ENCODE results near the gene HAPLN3. TPM values are rescaled to one million over a fixed set of nuclear protein-coding genes. Genes with fewer than 3 reads are reported as not detected.
A peak's percentile ranks its signal among the peaks of the same experiment; 100 is the strongest.
"Not testable (repeated sequence)": the region's sequence is repeated elsewhere in the genome, so short reads cannot be mapped to it uniquely, and the experiment has no call there.

The HAPLN3 gene
- 100 to 1,000 TPM; 138 to 203 TPM for total RNA-seq

DNA sequence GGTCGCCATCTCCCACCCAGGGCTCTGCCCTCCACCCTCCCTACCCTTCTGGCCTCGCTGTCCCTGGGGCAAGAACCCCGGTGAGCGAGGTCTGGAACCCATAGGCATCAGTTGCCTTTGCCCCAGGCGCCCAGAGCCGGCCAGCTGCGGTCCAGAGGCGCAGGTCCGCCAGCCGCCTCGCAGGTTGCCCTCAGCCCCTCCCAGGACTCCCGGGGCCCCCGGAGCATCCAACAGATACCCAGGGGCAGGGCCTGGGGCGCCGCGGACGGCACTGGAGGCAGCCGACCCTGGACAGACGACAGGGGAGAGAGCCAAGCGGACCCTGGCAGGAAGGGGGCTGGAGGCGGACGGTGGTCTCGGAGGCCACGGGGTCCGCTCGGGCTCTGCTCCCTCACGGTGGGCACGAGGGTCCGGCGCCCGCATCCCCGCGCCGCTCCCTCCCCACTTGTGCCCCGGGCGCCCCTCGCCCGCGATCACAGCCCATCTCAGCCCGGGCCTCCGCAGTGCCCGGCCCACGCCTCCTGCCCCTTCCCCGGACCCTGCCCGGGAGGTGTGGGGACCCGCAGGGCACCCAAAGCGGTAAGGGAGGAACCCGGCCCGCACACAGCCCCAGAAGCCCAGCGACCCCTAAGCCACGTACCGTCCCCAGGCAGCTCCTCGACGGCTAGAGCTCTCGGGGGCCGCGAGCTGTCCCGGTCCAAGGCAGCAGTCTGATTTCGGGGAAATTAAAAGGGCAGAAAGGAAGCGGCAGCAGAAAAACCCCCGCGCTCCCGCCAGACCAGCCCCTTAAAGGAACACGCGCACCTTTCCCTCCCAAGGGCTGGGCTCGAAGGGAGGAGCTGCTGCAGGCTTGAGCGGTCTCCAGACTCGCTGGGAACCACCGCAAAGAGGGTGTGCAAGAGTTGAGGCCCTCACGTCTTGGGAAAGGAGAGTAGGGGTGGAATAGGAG, at the start of gene HAPLN3:
Gene HAPLN3 (minus strand): TSS at position 726 of the 949 bp plus-strand sequence. CDS start 8,246 bp downstream, outside the sequence.
- Mint-ChIP-seq H3K9me3 (no peaks in the 10 kb centered on the region), H3K27me3 (peaks cover 0 to 2% of the 10 kb centered on the region in 2 donors), H3K4me3 (peak within 1 kb of the TSS; percentile 85), H3K36me3 (no peaks in the 10 kb centered on the region), H3K27ac (peak within 1 kb of the TSS; percentile 49 to 90), H3K4me1 (ENCODE audit: low read depth in 2 of 2) (peaks cover 12 to 40% of the 10 kb centered on the region in 2 donors)
- ATAC-seq (peak; percentile 80 to 85), DNase-seq (ENCODE audit: low spot score) (peak; percentile 89)

DNA sequence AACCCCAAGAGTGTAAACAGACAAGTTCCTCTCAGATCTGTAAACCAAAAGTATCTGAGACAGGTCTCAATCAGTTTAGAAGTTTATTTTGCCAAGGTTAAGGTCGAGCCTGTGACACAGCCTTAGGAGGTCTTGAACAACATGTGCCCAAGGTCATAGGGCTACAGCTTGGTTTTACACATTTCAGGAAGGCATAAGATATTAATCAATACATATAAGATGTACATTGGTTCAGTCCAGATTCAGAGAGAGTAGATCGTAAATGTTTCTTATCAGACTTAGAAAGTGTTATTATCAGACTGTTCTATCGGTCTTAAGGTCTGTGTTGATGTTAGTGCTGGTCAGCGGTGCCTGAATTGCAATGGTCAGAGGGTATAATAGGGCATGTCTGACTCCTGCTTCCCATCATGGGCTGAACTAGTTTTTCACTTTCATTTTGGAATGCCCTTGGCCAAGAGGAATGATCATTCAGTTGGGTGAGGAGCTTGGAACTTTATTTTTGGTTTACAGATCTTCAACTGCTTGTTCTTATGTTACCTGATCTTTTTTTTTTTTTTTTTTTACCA, 44.8 kb upstream of the HAPLN3 start:
- Mint-ChIP-seq H3K27ac (no peak overlapping the region), H3K4me3 (no peak overlapping the region), H3K27me3 (peaks cover 5 to 11% of the 10 kb centered on the region in 2 donors), H3K9me3 (no peaks in the 10 kb centered on the region), H3K4me1 (ENCODE audit: low read depth in 2 of 2) (no peaks in the 10 kb centered on the region), H3K36me3 (no peaks in the 10 kb centered on the region)
- no peak for DNase-seq (ENCODE audit: low spot score)
- no peak for ATAC-seq

- no peaks in the 10 kb centered on the region for H3K36me3 Mint-ChIP-seq
- ATAC-seq (no peak), DNase-seq (ENCODE audit: low spot score) (no peak)
- no peak overlapping the region for H3K4me3 Mint-ChIP-seq
- H3K9me3 Mint-ChIP-seq: no peaks in the 10 kb centered on the region
- H3K27ac Mint-ChIP-seq: no peak overlapping the region
- H3K27me3 Mint-ChIP-seq: peaks cover 8 to 13% of the 10 kb centered on the region in 2 donors
- no peaks in the 10 kb centered on the region for H3K4me1 Mint-ChIP-seq (ENCODE audit: low read depth in 2 of 2)
Observed at GRCh38 chr15:88939486-88939806, 44.1 kb upstream of the HAPLN3 start.

DNA sequence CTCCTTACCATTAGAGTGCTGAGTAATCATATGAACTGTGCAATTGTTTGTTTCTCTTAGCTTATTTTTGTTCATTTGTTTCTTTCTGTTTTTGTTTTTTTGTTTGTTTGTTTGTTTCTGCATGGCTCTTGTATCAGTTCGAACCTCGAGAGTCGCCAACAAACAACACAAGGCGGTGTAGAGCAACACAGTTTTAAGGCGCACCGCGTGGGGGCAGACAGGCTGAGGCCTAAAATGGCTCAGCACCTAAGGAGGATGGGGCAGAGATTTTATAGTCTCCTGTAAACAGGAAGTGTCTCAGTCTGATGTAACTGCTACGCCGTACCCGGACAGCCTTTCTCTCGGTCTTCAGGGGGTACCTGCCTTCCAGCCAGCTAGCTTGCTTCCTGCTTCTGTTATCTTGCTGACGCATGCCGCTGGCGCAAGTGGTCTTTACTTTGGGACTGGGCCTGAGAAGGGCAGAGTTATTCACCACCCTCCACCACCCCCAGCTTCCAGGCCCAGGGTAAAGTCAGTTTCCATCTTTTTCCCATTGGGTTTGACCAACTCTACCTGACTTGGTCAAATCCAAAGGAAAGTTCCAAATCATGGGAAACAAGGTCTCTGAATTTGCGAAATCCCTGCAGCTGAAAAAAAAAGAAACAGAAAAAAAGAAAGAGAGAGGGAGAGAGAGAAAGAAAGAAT, 43.6 kb upstream of the HAPLN3 start:
- no peak for DNase-seq (ENCODE audit: low spot score)

DNA sequence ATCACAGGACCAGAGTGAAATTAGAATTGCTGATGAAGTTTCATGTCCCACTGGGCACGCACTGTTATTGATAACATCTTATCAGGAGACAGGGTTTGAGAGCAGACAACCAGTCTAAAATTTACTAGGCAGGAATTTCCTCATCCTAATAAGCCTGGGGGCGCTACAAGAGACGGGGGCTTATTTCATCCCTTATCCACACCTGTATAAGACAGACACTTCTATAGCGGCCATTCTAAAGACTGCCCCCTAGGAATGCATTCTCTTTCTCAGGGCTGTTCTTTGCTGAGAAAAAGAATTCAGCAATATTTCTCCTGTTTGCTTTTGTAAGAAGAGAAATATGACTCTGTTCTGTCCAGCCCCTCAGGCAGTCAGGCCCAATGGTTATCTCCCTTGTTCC, 39.1 kb upstream of the HAPLN3 start:
- H3K4me3 Mint-ChIP-seq; H3K4me1 Mint-ChIP-seq (ENCODE audit: low read depth in 2 of 2); H3K27ac Mint-ChIP-seq; H3K9me3 Mint-ChIP-seq; H3K36me3 Mint-ChIP-seq; DNase-seq (ENCODE audit: low spot score); ATAC-seq: not testable (repeated sequence)
- H3K27me3 Mint-ChIP-seq: peaks cover 30 to 45% of the 10 kb centered on the region in 2 donors

More for the DNA sequence above, 43.6 kb upstream of the HAPLN3 start:
- ATAC-seq: no peak
- no peak overlapping the region for H3K4me3 Mint-ChIP-seq
- peaks cover 10 to 18% of the 10 kb centered on the region in 2 donors for H3K27me3 Mint-ChIP-seq
- no peak overlapping the region for H3K27ac Mint-ChIP-seq
- no peaks in the 10 kb centered on the region for H3K4me1 Mint-ChIP-seq (ENCODE audit: low read depth in 2 of 2)
- no peaks in the 10 kb centered on the region for H3K36me3 Mint-ChIP-seq
- H3K9me3 Mint-ChIP-seq: no peaks in the 10 kb centered on the region

DNA sequence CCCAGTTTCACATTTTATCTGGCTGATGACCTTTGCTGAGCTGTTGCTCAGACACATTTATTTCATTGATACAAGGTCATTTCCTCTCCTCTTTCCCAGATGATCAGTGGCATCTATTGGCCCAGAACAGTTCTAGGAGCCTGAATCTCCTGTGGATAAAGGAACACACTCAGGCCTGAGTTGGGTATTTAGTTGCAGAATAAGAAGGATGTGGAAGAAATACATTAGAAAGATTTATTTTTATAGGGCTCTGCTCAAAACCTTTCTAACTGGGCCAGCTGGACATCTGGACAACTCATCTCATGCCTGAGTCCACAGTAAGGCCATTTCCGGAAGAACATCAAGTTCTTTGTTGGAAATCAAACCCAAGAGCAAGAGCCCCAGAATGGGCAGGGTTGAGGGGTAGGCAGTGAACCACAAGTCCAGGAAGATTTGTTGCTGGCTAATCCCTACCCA, 37.6 kb upstream of the HAPLN3 start:
- ATAC-seq: no peak
- DNase-seq (ENCODE audit: low spot score): no peak
- no peak overlapping the region for H3K4me3 Mint-ChIP-seq
- no peaks in the 10 kb centered on the region for H3K36me3 Mint-ChIP-seq
- no peaks in the 10 kb centered on the region for H3K9me3 Mint-ChIP-seq
- H3K27ac Mint-ChIP-seq: no peak overlapping the region
- H3K4me1 Mint-ChIP-seq (ENCODE audit: low read depth in 2 of 2): no peaks in the 10 kb centered on the region
- H3K27me3 Mint-ChIP-seq: peaks cover 30 to 52% of the 10 kb centered on the region in 2 donors

DNA sequence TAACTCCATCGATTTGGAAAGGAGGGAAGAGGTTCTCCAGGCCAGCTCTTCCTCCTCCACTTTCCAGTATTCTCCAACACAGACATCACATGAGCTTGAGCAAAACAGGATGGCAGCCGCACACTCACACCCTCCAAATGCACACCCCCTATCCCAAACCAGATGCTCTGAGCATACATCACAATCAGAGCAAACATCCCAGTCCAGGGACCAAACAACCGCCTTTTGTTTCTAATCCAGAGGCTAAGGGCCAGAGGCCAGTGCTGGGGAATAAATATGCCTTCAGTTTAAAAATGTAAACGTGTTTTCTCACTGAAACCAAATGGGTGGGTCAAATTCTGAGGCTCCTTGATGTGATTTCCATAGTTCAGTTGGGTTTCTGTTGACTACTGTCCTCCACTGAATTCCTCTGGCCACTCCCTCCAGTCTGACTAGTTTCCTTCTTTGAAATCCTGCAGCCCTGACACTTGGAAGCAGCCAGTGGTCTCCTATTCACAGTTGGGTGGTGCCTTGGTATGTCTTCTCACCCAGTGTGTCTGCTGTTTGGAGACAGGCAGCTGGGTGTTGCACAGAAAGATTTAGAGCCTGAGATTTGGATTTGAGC, 37.0 kb upstream of the HAPLN3 start:
- Mint-ChIP-seq H3K4me3 (no peak overlapping the region), H3K27me3 (peaks cover 30 to 52% of the 10 kb centered on the region in 2 donors), H3K9me3 (no peaks in the 10 kb centered on the region), H3K36me3 (no peaks in the 10 kb centered on the region), H3K4me1 (ENCODE audit: low read depth in 2 of 2) (no peaks in the 10 kb centered on the region), H3K27ac (no peak overlapping the region)
- ATAC-seq (no peak), DNase-seq (ENCODE audit: low spot score) (no peak)

DNA sequence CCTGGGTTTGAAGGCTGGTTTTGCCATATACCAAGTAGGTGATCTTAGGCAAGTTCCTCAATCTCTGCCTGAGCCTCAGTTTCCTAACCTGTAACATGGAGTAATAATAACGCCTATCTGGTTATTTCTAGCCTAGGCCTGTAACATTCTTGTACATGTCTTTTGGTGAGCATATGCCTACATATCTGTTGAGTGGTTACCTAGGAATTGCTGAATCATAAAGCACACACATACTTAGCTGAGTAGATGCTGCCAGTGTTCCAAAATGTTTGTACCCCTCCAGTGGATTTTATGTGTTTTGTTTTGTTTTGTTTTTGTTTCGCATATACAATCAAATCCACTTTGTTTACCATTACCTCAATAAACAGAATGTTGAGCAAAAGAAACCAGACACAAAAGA, 35.2 kb upstream of the HAPLN3 start:
- H3K27ac Mint-ChIP-seq: no peak overlapping the region
- no peak for ATAC-seq

DNA sequence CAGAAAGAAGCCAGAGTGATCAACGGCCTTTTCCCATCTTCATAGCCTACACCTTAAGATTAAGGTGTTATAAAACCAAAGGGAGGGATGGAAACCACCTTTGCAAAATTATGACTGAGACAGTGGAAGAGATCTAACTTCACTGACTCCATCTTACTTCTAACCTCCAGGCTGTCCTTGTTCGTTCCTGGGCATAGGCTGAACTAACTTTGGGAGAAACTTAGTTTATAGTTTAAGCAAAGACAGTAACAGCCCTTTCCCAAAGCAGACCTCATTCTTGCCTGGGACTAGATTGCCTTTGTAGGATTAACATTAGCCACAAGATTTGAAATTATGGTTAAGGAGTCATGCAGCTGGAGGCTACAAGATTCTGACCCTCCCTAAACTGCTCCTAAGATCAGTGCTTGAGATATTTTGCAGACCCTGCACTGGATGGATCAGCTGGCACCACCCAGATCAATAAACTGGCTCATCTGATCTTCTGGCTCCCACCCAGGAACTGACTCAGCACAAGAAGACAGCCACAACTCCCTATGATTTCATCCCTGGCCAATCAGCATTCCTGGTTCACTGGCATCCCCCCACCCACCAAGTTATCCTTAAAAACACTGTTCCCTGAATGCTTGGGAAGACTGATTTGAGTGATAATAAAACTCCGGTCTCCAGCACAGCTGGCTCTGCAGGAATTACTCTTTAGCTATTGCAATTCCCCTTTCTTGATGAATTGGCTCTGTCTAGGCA, 34.2 kb upstream of the HAPLN3 start:
- not testable (repeated sequence) for DNase-seq (ENCODE audit: low spot score); ATAC-seq; H3K4me1 Mint-ChIP-seq (ENCODE audit: low read depth in 2 of 2); H3K4me3 Mint-ChIP-seq; H3K27ac Mint-ChIP-seq; H3K9me3 Mint-ChIP-seq; H3K36me3 Mint-ChIP-seq
- peaks cover 27 to 40% of the 10 kb centered on the region in 2 donors for H3K27me3 Mint-ChIP-seq

More for the DNA sequence above, 35.2 kb upstream of the HAPLN3 start:
- no peak for DNase-seq (ENCODE audit: low spot score)
- H3K27me3 Mint-ChIP-seq: peaks cover 28 to 45% of the 10 kb centered on the region in 2 donors
- no peaks in the 10 kb centered on the region for H3K36me3 Mint-ChIP-seq
- no peaks in the 10 kb centered on the region for H3K9me3 Mint-ChIP-seq
- H3K4me3 Mint-ChIP-seq: no peak overlapping the region
- H3K4me1 Mint-ChIP-seq (ENCODE audit: low read depth in 2 of 2): no peaks in the 10 kb centered on the region

GRCh38 chr15:88928192-88928591, 32.8 kb upstream of the HAPLN3 start:
- not testable (repeated sequence) for H3K27ac Mint-ChIP-seq; ATAC-seq; H3K9me3 Mint-ChIP-seq; DNase-seq (ENCODE audit: low spot score); H3K4me3 Mint-ChIP-seq; H3K4me1 Mint-ChIP-seq (ENCODE audit: low read depth in 2 of 2); H3K36me3 Mint-ChIP-seq
- peaks cover 27 to 32% of the 10 kb centered on the region in 2 donors for H3K27me3 Mint-ChIP-seq

DNA sequence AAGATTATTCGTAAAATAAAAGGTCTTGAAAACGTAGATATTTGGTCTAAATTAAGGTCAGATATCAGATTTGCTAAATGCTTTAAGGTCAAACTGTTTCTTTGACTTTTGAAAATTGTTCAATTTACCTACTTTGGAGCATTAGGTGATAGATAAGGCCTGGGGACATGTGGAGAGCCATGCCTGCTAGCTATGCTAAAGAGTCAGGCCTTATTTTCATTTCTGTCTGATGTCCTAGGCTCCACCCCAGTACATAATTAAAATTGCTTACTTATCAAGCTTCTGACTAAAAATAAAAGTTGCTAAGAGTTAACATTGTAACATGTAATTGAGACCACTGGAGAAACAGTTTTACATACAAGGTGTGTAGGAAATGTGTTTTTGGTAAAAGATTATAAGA, 30.3 kb upstream of the HAPLN3 start:
- H3K27ac Mint-ChIP-seq; DNase-seq (ENCODE audit: low spot score); ATAC-seq; H3K4me1 Mint-ChIP-seq (ENCODE audit: low read depth in 2 of 2); H3K4me3 Mint-ChIP-seq; H3K9me3 Mint-ChIP-seq; H3K36me3 Mint-ChIP-seq: not testable (repeated sequence)
- peaks cover 20 to 22% of the 10 kb centered on the region in 2 donors for H3K27me3 Mint-ChIP-seq

DNA sequence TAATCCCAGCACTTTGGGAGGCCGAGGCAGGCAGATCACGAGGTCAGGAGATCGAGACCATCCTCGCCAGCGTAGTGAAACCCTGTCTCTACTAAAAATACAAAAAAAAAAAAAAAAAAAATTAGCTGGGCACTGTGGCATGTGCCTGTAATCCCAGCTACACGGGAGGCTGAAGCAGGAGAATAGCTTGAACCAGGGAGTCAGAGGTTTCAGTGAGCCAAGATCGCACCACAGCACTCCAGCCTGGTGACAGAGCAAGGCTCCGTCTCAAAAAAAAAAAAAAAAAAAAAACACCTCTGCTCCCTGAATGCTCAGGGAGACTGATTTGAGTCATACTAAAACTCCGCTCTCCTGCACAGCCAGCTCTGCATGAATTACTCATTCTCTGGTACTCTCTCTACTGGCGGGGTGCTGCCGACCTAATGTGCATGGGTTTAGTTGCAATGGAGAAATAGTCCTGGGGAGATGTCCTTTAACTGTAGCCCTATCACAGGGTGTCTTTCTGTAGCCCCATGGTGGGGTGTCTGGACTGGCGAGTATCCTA, 25.6 kb upstream of the HAPLN3 start:
- H3K36me3 Mint-ChIP-seq; H3K27ac Mint-ChIP-seq; DNase-seq (ENCODE audit: low spot score); H3K9me3 Mint-ChIP-seq: not testable (repeated sequence)
- Mint-ChIP-seq H3K27me3 (peaks cover 25 to 35% of the 10 kb centered on the region in 2 donors), H3K4me3 (peak overlapping the region; percentile 32), H3K4me1 (ENCODE audit: low read depth in 2 of 2) (peaks cover 11 to 16% of the 10 kb centered on the region in 2 donors)
- peak; percentile 28 to 83 for ATAC-seq
